HCT116 (cell line): ENCODE measurements around the gene ADCYAP1. TPM values are rescaled to one million over a fixed set of nuclear protein-coding genes. Genes with fewer than 3 reads are reported as not detected.

Experiments
- ATAC-seq: fragments of 200-7000 bp; cut with Tn5 transposase; 2 replicates; pipeline ENCODE4 v1.9.1; 2020; ENCODE audit warnings: mild to moderate bottlenecking, moderate library complexity
- Bru-seq: library from RNA; stranded (reverse); fragments of 400-500 nt; gene quantifications from one replicate; lab custom pipeline; 2021; lab: Mats Ljungman, UMichigan
- BruChase-seq, 2 experiments: library from RNA; stranded (reverse); fragments of 400-500 nt; gene quantifications; one replicate each; lab custom pipeline; 2021; lab: Mats Ljungman, UMichigan
- BruUV-seq: library from RNA; stranded (reverse); fragments of 400-500 nt; replicated peaks from 2 replicates; lab custom pipeline; 2021; lab: Mats Ljungman, UMichigan
- CTCF ChIA-PET: fragments of 300-600 bp; sonication (Branson Sonifier 250); formaldehyde crosslinking; loops from one replicate; lab custom pipeline; 2021; ENCODE audit warnings: antibody characterized with exemption; lab: Charles Lee
- POLR2A ChIA-PET: fragments of 300-600, 350-600 bp; sonication (Branson Sonifier 250); formaldehyde crosslinking; loops from one replicate; lab custom pipeline; 2021; ENCODE audit warnings: antibody characterized with exemption; lab: Charles Lee
- RAD21 ChIA-PET, 2 experiments: fragments of 300-600 bp; sonication (Branson Sonifier 250); formaldehyde crosslinking; loops; one replicate each; lab custom pipeline; 2023; ENCODE audit warnings: low total read pairs in 2 of 2; ENCODE audit not compliant: uncharacterized antibody in 2 of 2, unreplicated experiment in 2 of 2, low non-redundant PET in 1 of 2; lab: Charles Lee
- DNase-seq: peaks from one replicate; pipeline ENCODE4 v3.0.0-alpha.2; 2010; ENCODE audit warnings: low read depth, low spot score
- H2AFZ ChIP-seq: fragments of 200-600 bp; shearing (Covaris generic), sonication (generic); 2 replicates; pipeline ENCODE4 v1.6.1; 2017; ENCODE audit warnings: low read depth, mixed run types, mixed read lengths, antibody characterized with exemption, low read length; ENCODE audit not compliant: poor library complexity, severe bottlenecking
- H3K27ac ChIP-seq: 2 replicates; pipeline ENCODE4 v1.5.1; 2012; ENCODE audit warnings: low read depth, low read length
- H3K27me3 ChIP-seq: fragments of 200-600 bp; sonication (generic); 2 replicates; pipeline ENCODE4 v1.6.1; 2016; ENCODE audit warnings: mixed run types, low read length, mixed read lengths; ENCODE audit not compliant: insufficient read depth
- H3K36me3 ChIP-seq, 2 experiments: fragments of 200-500 bp in 1 of 2; fragments of 200-600 bp in 1 of 2; sonication (Bioruptor generic) in 1 of 2; sonication (generic) in 1 of 2; 2 replicates each; pipeline versions ENCODE4 v1.5.1 to v1.6.1; 2014 to 2016; ENCODE audit warnings: low read length in 2 of 2, inconsistent platforms in 1 of 2, mixed read lengths in 1 of 2, mixed run types in 1 of 2; ENCODE audit not compliant: insufficient read depth in 2 of 2, control insufficient read depth in 1 of 2
- H3K4me1 ChIP-seq, 2 experiments: fragments of 200-600 bp in 1 of 2; sonication (generic) in 1 of 2; 2 replicates each; pipeline versions ENCODE4 v1.5.1 to v1.6.1; 2012 to 2017; ENCODE audit warnings: low read length in 2 of 2, inconsistent platforms in 1 of 2, mild to moderate bottlenecking in 1 of 2, mixed read lengths in 1 of 2, mixed run types in 1 of 2, moderate library complexity in 1 of 2; ENCODE audit not compliant: insufficient read depth in 2 of 2, control insufficient read depth in 1 of 2
- H3K4me2 ChIP-seq: fragments of 200-600 bp; sonication (generic); 2 replicates; pipeline ENCODE4 v1.6.1; 2017; ENCODE audit warnings: mixed run types, low read length, mixed read lengths
- H3K4me3 ChIP-seq, 2 experiments: fragments of 200-600 bp in 1 of 2; sonication (generic) in 1 of 2; replicated peaks in 1 of 2; 2 replicates each; pipeline ENCODE4 v1.5.1; 2011 to 2016; ENCODE audit warnings: low read length in 2 of 2, control low read depth in 1 of 2, low read depth in 1 of 2, mild to moderate bottlenecking in 1 of 2, mixed read lengths in 1 of 2, mixed run types in 1 of 2
- H3K79me2 ChIP-seq: fragments of 200-600 bp; sonication (generic); 2 replicates; pipeline ENCODE4 v1.6.1; 2017; ENCODE audit warnings: mild to moderate bottlenecking, mixed run types, low read length, moderate library complexity, mixed read lengths; ENCODE audit not compliant: insufficient read depth
- H3K9ac ChIP-seq: fragments of 200-600 bp; sonication (generic); 2 replicates; pipeline ENCODE4 v1.6.1; 2016; ENCODE audit warnings: low read length, mixed read lengths
- H3K9me2 ChIP-seq: fragments of 200-600 bp; sonication (generic), shearing (Covaris generic); 2 replicates; pipeline ENCODE4 v1.6.1; 2017; ENCODE audit warnings: mixed run types, mild to moderate bottlenecking, moderate library complexity; ENCODE audit not compliant: insufficient read depth
- H3K9me3 ChIP-seq, 2 experiments: fragments of 200-500 bp in 1 of 2; fragments of 200-600 bp in 1 of 2; sonication (Bioruptor generic) in 1 of 2; sonication (generic) in 1 of 2; 2 replicates each; pipeline ENCODE4 v1.6.1; 2014 to 2017; ENCODE audit warnings: low read length in 2 of 2, mixed read lengths in 2 of 2, inconsistent platforms in 1 of 2, low read depth in 1 of 2, mild to moderate bottlenecking in 1 of 2, mixed run types in 1 of 2, moderate library complexity in 1 of 2; ENCODE audit not compliant: control insufficient read depth in 1 of 2, insufficient read depth in 1 of 2
- H4K20me1 ChIP-seq: fragments of 200-600 bp; sonication (generic), shearing (Covaris generic); 2 replicates; pipeline ENCODE4 v1.6.1; 2017; ENCODE audit warnings: mixed run types, mild to moderate bottlenecking, moderate library complexity; ENCODE audit not compliant: insufficient read depth
- EGR1 ChIP-seq: IDR thresholded peaks from 2 replicates; pipeline ENCODE4 v1.6.1; 2012; ENCODE audit warnings: low read depth
- JUND ChIP-seq: IDR thresholded peaks from 2 replicates; pipeline ENCODE4 v1.6.1; 2012
- POLR2A ChIP-seq: IDR thresholded peaks from 2 replicates; pipeline ENCODE4 v1.7.0; 2011; ENCODE audit warnings: borderline replicate concordance; ENCODE audit not compliant: insufficient read depth, insufficient read length; ENCODE audit errors: extremely low read depth
- POLR2AphosphoS5 ChIP-seq: IDR thresholded peaks from 2 replicates; pipeline ENCODE4 v1.6.1; 2011; ENCODE audit warnings: mild to moderate bottlenecking, low read depth, low read length, moderate library complexity
- TCF7L2 ChIP-seq: IDR thresholded peaks from 2 replicates; pipeline ENCODE4 v1.7.0; 2011; ENCODE audit warnings: borderline replicate concordance, inconsistent platforms; ENCODE audit not compliant: insufficient read depth, insufficient read length; ENCODE audit errors: extremely low read depth
- YY1 ChIP-seq: IDR thresholded peaks from 2 replicates; pipeline ENCODE4 v1.6.1; 2011; ENCODE audit warnings: low read length, low read depth, moderate library complexity, mild to moderate bottlenecking; ENCODE audit not compliant: insufficient replicate concordance; ENCODE audit errors: extremely low read depth
- intact Hi-C: fragments of 100-400 bp; cut with micrococcal nuclease; formaldehyde crosslinking; loops from 2 replicates; pipeline ENCODE4 v1.10.0; 2022
- long read RNA-seq: library from polyadenylated mRNA; unstranded; transcript quantifications from one replicate; pipeline ENCODE4 v2.0.0, GENCODE V29; 2021; ENCODE audit not compliant: unreplicated experiment
- polyA plus RNA-seq: library from polyadenylated mRNA; unstranded; fragments of >200 nt; gene quantifications from 2 replicates; pipeline ENCODE4 v1.2.1, GENCODE V29; 2012; ENCODE audit warnings: missing spikeins
- total RNA-seq: library from RNA; stranded (reverse); gene quantifications from one replicate; pipeline ENCODE4 v1.2.1, GENCODE V29; 2021; ENCODE audit not compliant: unreplicated experiment
- TF ChIP-seq, protein P1 (sequence below): IDR thresholded peaks from 2 replicates; pipeline ENCODE4 v1.6.1; 2012

The ADCYAP1 gene
- total RNA-seq (not detected), Bru-seq, nascent RNA (not detected), BruChase-seq, experiment 1, labeled RNA remaining after a 6-hour chase (not detected), BruChase-seq, experiment 2, labeled RNA remaining after a 2-hour chase (not detected)
- not detected in 2 replicates for polyA plus RNA-seq
- long read RNA-seq = 0 reads

GRCh38 chr18:904218-905090 is at the start of gene ADCYAP1:
Gene ADCYAP1 (plus strand): TSS chr18:904871. CDS start chr18:905387, 516 bp downstream.
- no peak within 1 kb of the TSS for H2AFZ ChIP-seq
- no peaks in the 10 kb centered on the region for H3K9me3 ChIP-seq
- no peaks in the 10 kb centered on the region for H3K36me3 ChIP-seq
- BruUV-seq = no TSS peak
- H3K9me2 ChIP-seq = no peaks in the 10 kb centered on the region
- H3K27ac ChIP-seq = no peak within 1 kb of the TSS
- POLR2A ChIA-PET = no interaction called here
- H3K79me2 ChIP-seq = no peaks in the 10 kb centered on the region
- TF ChIP-seq POLR2A (no peak), JUND (no peak)
- TF ChIP-seq, protein P1, sequence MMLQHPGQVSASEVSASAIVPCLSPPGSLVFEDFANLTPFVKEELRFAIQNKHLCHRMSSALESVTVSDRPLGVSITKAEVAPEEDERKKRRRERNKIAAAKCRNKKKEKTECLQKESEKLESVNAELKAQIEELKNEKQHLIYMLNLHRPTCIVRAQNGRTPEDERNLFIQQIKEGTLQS = no peak
- ATAC-seq (no peak), DNase-seq (no peak)
- RAD21 ChIA-PET = no interaction called here
- intact Hi-C loops = no loop called here
- no peak within 1 kb of the TSS for H3K4me2 ChIP-seq
- H3K4me3 ChIP-seq = no peak within 1 kb of the TSS
- H3K9ac ChIP-seq = no peak within 1 kb of the TSS
- no peaks in the 10 kb centered on the region for H3K4me1 ChIP-seq
- CTCF ChIA-PET = interaction anchor here (2.2 kb wide), 1 partner anchor 57 kb away, joined by 9 read pairs; no protein-coding TSS in a partner anchor
- no peaks in the 10 kb centered on the region for H3K27me3 ChIP-seq
- H4K20me1 ChIP-seq = no peaks in the 10 kb centered on the region

- Histone ChIP-seq H4K20me1 (no peaks in the 10 kb centered on the region), H3K4me2 (no peak overlapping the region), H3K4me3 (no peak overlapping the region), H3K4me1 (no peaks in the 10 kb centered on the region), H3K79me2 (no peaks in the 10 kb centered on the region), H3K9me3 (no peaks in the 10 kb centered on the region), H2AFZ (no peak overlapping the region), H3K27me3 (no peaks in the 10 kb centered on the region), H3K9me2 (no peaks in the 10 kb centered on the region), H3K9ac (no peak overlapping the region), H3K27ac (no peak overlapping the region), H3K36me3 (no peaks in the 10 kb centered on the region)
- ATAC-seq (no peak), DNase-seq (no peak)
- ChIA-PET CTCF (no interaction called here), POLR2A (no interaction called here), RAD21 (no interaction called here)
- BruUV-seq = no TSS peak
- intact Hi-C loops = no loop called here
- TF ChIP-seq EGR1 (no peak), TCF7L2 (no peak), YY1 (no peak), POLR2AphosphoS5 (no peak)
Observed at GRCh38 chr18:857986-858385, 46.7 kb upstream of the ADCYAP1 start.
